HK-2 (cell line): Measurements from ENCODE around the gene AQR.
"Not testable (repeated sequence)": the region's sequence is repeated elsewhere in the genome, so short reads cannot be mapped to it uniquely, and the experiment has no call there.

Source experiments
- DNase-seq: peaks from one replicate; pipeline ENCODE4 v3.0.0-alpha.2; 2018; ENCODE audit not compliant: unreplicated experiment

Gene AQR

DNA sequence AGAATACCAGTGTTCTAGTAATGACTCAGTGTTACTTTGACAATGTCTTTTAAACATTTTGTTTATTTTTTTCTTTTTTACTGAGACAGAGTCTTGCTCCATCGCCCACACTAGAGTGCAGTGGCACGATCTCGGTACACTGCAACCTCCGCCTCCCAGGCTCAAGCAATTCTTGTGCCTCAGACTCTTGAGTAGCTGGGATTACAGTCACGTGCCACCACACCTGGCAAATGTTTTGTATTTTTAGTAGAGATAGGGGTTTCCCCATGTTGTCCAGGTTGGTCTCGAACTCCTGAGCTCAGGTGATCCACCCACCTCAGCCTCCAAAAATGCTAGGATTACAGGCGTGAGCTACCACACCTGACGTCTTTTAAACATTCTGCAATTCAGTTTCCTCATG is 15.7 kb downstream of the AQR start:
- no peak for DNase-seq

DNA sequence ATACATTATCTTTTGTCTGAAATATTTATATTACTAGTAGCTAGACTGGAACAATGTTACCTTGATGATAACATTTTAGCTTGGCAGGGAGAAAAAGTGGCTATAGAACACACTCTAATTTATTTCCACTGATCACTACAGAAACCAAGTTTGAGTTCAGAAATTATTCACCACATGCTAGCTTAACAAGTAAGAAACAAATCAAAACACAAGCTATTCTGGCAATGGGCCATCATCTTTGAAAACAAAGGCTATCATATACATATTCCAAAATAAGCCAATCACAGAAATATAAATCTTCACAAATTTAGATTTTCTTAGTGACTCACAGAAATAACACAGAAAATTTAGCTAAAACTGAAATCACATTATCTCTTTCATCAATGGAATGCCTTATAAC is 17.1 kb downstream of the AQR start:
- DNase-seq = no peak

DNA sequence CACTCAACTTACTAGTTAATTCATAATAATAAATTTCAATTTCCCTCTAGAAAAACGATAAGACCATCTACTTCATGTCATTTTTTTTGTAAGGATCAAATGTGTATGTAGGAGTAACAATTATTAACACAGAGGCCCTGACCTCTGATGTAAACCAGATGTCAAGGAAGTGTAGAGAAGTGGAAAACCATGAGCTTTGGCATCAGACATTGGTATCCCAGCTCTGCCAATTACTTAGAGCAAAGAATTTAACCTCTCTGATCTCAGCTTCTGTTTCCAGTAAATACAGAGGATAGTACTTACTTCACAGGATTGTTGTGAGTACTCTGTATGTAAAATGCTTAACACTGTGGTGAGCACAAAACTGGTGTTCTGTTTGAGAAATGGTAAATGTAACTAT is 17.5 kb downstream of the AQR start:
- no peak for DNase-seq

DNA sequence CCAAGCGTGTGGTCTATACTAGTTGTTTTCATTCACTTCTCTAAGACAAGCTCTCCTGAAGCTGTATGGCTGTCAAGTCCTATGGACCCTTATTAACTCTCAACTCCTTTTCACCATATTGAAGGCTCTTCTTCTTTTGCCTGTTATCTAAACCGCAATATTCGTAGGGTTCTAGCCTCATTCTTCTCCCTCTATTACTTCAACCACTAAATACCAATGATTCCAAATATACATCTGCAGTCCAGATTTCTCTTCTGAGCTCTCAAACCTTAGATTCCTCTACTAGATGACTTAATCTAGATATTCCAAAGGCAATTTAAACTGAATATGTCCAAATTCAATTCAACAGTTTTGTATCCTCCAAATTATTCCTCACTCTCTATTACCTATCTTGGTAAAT is 24.6 kb downstream of the AQR start:
- DNase-seq = no peak

DNA sequence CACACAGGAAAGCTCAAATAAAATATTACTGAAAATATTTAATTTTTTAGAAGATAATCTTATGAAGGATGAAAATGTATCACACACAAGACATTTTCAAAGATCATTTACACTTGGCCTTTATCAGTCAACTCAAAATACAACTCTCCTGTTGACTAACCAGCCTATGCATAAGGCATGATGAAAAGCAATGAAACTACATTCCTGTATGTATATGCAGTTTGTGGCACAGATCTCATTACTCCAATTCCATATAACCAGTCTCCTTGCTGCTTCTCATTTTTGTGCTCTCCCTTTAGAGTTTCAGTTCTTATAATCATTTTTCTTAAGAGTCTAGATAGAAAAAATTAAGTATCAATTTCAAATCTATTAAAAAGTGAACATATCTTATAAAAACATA is 25.8 kb downstream of the AQR start:
- no peak for DNase-seq

DNA sequence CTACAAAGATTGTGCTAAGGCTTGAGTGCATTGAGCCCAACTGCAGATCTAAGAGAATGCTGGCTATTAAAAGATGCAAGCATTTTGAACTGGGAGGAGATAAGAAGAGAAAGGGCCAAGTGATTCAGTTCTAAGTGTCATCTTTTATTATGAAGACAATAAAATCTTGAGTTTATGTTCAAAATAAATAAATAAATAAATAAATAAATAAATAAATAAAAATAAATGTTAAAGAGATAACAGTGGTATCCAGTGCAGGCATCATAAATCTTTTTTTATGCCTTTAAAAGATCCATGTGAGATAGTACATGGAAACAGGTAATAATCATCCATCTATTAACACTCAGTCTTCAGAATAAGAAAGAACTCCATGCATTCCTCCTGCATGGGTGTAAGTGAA is 26.3 kb downstream of the AQR start:
- not testable (repeated sequence) for DNase-seq

DNA sequence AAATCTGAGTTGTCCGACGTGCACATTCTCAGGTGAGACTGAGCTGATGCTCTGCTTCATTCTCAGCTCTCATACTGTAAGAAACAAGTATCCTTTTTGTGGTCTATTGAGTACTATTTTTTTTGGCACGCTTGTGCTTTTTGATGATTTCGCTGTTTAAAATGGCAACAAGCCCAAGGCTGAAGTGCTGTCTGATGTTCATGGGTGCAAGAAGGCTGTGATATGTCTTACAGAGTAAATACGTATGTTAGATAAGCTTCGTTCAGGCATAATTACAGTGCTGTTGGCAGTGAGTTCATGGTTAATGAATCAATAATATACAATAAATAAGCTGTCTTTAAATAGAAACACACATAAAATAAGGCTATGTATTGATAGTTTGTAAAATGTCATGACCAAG is 27.2 kb downstream of the AQR start:
- DNase-seq = no peak

DNA sequence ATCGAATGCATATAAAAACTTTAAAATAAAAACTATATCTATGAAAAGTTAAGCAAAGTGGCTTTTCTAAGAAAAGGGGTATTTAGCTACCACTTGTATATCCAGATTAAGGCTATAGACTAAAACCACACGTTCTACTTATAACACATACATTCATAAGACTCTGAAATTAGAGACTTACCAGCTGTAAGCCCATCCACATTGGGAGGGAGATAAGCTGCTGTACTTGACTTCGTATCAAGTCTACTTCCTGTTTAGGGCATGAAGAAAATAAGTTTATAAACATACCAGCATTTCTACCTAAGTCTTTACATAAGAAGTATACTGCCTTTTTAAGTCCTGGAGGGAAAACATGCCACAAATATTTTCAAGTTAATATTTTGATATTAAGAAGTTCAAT is 27.7 kb downstream of the AQR start:
- no peak for DNase-seq

DNA sequence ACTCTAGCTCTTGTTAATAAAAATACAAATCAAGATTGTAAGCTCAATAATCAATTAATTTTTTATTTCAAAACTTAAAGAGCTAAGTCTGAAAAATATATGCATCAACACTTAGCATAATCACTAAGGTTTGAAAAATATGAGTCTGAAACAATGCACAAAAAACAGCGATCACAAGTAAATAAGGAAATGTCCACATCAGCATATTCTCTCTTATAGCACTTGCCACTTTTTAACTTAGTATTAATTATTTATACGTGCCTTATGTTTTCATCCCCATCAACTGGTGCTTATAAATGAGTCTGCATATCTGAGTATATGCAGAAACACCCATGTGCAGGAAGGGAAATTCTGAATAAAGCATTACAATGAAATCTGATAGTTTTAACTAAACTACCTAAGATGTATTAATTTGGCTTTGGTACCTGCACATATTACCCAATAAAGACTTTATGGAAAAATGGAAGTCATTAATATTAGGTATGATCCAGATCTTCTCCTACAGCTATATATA is 28.3 kb downstream of the AQR start:
- DNase-seq = no peak

DNA sequence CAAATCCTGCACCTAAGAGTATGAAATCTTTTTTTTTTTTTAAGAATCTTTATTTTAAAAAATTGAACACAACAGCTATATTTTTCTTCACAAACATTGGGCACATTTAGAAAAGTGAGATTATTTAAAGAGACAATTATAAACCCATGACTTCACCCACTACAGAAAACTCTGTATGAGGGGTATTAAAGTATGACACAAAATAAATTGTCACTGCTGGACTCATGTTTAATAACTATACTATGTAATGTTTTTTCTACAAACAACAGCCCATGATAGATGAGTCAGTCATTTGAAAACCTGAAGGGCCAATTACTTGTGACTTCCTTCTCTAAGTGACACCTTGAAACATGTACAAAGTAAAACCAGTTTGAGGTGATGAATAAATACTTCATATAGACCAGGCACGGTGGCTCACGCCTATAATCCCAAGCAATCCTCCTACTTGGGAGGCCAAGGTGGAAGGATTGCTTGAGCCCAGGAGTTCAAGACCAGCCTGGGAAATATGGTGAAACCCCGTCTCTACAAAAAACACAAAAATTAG is 36.0 kb downstream of the AQR start:
- DNase-seq = no peak

DNA sequence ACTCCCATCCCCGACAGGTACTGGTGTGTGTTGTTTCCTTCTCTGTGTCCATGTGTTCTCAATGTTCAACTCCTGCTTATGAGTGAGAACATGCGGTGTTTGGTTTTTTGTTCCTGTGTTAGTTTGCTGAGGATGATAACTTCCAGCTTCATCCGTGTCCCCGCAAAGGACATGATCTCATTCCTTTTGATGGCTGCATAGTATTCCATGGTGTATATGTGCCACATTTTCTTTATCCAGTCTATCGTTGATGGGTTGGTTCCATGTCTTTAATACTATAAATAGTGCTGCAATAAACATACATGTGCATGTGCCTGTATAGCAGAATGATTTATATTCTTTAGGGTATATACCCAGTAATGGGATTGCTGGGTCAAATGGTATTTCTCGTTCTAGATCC is 41.2 kb downstream of the AQR start:
- not testable (repeated sequence) for DNase-seq

DNA sequence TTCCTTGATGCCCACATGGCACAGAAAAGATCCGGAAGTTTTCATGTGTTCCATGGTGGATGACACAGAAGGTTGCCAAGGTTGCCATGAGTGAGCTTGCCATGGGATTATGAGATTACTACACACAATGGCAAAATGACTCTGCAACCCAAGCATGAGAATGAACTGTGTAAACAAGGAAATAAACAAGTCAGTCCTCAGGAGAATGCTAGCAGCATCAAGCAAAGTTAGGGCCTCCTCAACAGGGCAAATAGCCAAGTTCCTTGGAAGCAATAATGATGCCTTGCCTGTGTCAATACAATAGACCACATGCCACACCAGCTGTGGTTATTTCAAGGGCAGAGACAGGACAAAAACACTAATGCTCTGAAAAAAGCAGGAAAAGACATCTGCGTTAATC is 41.8 kb downstream of the AQR start:
- no peak for DNase-seq

DNA sequence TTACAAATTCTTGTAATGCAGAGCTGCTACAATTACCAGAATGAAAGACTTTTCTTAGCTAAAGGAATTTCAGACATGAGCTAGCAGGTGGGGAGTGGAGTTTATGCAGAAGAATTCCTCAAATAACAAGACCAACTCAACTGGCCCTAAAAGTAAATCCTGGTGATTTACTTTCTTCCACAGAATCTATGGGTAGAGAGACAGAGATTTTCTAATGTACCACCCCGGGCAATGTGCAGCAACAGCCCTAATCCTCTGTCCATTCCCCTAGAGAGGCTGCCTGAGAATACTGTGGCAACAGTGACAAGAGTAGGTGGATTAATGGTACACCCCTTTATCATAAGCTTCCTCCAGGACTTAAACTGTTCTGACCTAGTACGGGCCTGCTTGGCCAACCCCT is 55.2 kb downstream of the AQR start:
- DNase-seq = no peak

DNA sequence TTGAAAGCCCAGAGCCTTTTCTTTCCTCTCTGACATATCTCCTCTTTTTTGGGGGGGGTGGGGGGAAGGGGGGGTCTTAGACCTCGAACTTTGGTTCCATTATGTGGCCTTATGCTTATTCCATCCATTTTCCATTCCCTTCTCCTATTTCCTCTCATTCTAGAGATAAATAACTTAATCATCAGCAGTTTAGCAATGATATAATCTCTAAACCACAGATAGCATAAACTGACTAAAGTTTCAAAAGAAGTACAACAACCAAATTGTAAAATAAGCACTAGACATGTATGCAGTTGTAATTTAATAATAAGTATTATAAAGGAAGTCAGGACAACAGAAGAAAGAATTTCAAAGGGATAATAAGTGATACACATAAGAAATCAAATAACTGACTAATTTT is 64.5 kb downstream of the AQR start:
- no peak for DNase-seq

DNA sequence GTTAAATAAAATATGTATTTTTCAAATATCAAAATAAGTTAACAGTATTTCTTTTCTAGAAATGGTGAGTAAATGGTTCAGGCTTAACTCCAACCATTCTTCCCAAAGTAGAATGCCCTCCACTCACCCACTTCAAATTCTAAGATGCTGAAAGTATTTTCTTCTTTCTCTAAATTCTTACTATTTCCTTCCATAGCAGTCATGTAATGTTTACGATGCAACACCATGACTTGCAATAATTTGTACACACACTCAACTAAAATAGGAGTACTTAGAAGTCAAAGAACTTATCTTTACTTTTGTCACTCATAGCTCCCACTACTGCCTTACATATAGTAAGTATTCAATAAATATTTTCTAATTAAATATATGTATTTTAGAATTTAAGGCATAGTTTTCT is 65.0 kb downstream of the AQR start:
- no peak for DNase-seq

DNA sequence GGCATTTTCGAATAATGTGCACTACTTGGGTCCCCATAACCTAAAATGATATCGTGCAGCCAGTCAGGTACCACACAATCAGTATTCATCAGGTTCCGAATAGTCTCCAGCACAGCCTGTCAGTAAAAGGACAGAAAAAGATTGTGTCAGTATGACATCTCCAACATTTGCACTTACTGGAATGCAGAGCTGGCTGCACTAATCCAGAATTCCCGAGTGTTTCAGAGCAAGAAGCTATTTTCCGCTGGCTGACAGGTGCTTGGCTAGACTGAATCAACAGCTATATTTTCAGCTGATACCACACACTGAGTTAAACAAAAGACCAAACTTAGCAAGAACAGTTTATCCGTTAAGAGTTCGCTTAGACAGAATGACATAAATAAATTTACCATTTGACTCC is 68.8 kb downstream of the AQR start:
- no peak for DNase-seq

DNA sequence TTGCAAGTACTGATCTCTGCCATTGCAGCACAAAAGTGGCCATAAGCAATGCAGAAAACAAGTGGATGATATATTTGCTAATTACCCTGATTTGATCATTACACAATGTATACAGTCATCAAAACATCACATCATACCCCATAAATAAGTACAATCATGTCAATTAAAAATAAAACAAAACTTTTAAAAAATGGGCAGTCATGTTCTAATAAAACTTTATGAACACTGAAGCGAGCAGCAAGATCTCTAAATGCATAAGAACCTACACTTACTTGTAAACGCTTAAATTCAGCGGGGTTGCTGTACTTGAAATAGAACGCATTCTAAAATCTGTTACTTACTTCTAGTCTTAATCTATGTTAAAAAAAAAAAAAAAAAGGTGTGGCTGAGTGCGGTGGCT is 73.4 kb downstream of the AQR start:
- no peak for DNase-seq

DNA sequence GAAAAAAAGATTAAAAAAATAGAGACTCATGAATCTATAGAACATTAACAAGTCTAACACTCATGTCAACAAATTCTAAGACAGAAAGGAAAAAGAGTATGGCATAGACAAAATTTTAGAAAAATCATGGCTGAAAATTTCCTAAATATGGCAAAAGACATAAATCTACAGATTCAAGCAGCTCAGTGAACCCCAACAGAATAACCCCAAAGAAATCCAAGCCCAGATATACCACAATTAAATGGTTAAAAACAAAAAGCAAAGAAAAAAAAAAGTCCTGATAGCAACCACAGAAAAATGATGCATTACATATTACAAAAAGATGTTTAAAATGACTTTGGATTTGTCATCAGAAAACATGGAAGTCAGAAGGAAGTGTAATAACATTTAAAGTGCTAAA is 75.6 kb downstream of the AQR start:
- no peak for DNase-seq

DNA sequence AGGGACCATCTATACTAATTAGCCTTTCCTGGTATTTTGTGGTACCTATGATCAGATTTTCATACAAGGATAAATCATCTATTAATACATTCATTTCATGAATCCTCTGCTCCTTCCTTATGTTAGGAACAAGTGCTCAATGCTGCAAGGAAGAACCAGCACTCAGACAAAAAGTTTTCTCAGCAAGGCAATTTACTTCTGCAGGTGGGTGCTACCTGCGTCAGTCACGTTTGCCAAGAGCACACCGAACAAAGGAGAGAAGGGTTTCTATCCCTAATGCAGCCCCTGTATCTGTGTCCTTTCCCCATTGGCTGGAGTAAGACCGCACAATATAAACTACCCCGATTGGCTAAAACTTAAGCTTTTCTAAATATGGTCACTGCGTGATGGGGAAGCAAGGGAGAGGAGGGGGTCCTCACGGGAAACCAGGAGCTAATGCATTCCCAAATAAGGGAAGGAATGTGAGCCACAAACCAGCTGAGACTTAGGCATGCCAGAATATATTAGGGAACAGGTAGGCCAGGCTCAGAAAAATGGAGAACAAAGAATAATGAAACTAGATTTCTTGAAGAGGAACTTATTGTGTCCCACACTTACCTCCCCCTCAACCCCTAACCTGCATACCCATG is 76.5 kb downstream of the AQR start:
- no peak for DNase-seq

DNA sequence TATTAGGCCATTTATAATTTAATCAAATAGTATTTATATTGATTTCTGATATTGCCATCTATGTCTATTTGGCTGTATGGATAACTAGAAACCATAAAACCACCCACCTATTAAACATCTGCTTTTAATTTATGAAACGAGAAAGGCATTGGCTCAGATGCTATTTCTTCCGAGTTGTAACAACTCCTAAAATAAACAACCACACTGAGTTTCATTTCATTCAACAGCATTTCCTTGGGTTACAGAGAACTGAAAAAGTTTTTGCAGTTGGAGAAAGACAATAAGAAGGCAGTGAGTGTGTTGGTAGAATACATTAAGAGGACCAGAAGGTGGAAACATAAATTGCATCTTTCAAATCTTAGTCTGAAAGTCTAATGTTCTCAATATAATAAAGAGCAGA is 79.1 kb downstream of the AQR start:
- DNase-seq = no peak

DNA sequence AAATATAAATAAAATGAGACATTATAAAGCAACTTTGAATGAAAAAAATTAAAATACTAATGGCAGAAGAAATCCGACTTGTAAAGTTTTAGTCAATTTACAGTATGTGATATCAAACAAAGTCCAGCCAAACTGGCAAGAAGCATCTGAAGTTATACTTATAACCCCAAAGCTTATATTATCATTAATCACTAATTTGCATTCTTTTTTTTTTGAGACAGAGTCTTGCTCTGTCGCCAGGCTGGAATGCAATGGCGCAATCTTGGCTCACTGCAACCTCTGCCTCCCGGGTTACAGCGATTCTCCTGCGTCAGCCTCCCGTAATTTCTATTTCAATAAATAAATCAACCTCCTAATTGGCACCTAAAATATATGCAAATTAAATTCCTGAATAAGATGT is 80.1 kb downstream of the AQR start:
- DNase-seq = no peak

DNA sequence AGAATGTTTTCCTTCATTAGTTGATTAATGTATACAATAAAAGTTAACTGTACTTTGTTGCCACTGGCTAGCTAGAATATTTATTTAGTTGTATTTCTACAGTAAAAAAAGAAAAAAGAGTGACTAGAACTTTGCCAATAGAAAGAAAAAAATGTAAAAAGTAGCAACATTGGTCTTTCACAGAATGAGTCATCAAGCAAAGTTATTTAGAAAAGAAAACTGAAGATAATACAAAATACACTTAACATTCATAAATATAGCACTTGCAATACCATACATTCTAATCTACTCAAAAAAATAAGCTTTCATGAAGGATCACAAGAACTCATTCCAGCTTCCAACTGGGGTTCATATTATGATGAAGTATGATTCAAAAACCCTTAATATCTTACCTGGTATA is 83.4 kb downstream of the AQR start:
- DNase-seq = no peak

DNA sequence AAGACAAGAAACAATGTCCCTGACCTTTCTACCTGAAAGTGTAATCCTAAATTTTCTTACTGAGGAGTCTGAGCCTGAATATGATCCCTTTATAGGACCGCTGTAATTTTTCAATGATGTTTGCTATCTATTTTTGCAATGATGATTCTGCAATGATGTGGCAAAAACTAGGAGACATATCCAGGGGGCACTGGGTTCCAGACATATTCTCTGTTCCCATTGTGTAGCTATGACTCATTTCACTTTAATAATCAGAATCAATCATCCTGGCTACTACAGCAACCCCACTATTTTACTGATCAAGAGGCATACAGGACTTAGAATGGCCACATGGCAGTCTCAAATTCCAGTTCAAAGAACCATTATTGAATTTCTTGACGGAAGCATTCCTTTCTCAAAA is 85.9 kb downstream of the AQR start:
- no peak for DNase-seq

DNA sequence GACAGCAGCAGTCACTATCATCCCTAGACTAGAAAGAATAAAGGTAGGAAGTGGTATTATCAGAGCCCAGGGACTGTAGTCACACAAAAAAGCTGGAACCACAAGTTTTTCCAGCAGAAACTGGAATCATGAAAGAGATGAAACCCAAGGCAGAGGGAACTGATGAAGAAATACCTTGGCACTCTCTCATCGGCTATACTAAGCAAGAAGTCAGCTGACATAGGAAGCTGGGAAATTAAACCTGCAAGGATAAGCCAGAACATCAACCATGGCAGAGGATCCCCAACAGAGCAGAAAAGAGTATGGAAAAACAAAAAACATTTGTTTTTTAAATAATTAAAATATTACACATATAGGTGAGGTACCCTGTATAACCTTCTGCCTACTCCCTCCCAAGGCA is 86.5 kb downstream of the AQR start:
- no peak for DNase-seq
